Mucosa of rectum (tissue), 2 donors: ENCODE results near the gene CD38.
A peak's percentile ranks its signal among the peaks of the same experiment; 100 is the strongest.

ENCODE experiments used
- H3K27ac ChIP-seq, 2 donors: one replicate each; pipeline ENCODE4 v1.7.0; 2013; ENCODE audit warnings: inconsistent platforms in 2 of 2, low read depth in 2 of 2, low read length in 2 of 2
- H3K27me3 ChIP-seq, 2 donors: one replicate each; pipeline ENCODE4 v1.7.0; 2013; ENCODE audit warnings: low read length in 2 of 2; ENCODE audit not compliant: control insufficient read depth in 2 of 2, insufficient read depth in 2 of 2
- H3K36me3 ChIP-seq, 2 donors: one replicate each; pipeline ENCODE4 v1.7.0; 2013; ENCODE audit warnings: low read length in 2 of 2; ENCODE audit not compliant: control insufficient read depth in 2 of 2, insufficient read depth in 2 of 2
- H3K4me1 ChIP-seq, 2 donors: one replicate each; pipeline ENCODE4 v1.7.0; 2013; ENCODE audit warnings: low read length in 2 of 2, mild to moderate bottlenecking in 1 of 2; ENCODE audit not compliant: control insufficient read depth in 2 of 2, insufficient read depth in 2 of 2
- H3K4me3 ChIP-seq, 2 donors: one replicate each; pipeline ENCODE4 v1.7.0; 2013; ENCODE audit warnings: low read length in 2 of 2
- H3K9ac ChIP-seq, 2 donors: one replicate each; pipeline ENCODE4 v1.7.0; 2013; ENCODE audit warnings: low read length in 2 of 2, low read depth in 1 of 2, mild to moderate bottlenecking in 1 of 2
- H3K9me3 ChIP-seq, 2 donors: one replicate each; pipeline ENCODE4 v1.7.0; 2013; ENCODE audit warnings: low read length in 2 of 2; ENCODE audit not compliant: control insufficient read depth in 2 of 2
- donor health status: healthy.
- donor health status: Normal muscosa, but diverticular disease.

CD38 gene

DNA sequence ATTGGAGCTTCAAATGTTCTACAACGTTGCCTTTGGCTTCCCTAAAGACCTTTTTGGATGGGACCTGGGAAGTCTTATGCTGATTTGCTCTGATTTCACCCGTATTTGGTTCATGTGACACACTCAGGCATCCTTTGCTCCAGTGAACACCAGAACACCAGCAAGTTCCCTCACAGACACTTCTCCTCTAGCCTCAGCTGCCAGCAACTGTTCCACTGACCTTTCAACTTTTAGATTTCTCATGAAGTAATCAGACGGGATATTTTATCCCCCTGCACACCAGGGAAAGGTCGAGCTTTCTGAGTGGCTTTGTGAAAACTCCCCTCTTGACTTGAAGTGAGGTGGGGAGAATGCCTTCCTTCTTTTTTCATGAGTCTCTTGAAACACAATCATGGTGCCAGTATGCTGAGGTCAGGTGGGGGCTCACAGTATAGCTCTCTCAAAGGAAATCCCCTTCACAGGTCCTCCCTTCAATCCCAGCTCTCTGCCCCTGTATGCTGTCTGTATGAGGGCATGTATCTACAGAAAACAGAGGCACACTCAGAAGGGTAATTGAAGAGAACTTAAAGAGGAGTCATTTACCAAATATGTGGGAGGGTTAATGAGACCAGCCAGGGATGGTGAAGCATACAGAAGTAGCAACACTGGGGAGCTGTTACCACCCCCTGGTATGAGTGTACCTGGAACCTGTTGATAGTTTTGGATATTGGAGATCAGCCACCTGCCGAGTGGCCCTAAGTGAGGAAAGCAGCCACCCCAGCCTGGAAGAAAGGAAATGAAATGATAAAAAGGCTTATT lies 97.7 kb downstream of the CD38 start:
- Histone ChIP-seq H3K9ac (no peak overlapping the region), H3K4me3 (no peak overlapping the region), H3K36me3 (no peaks in the 10 kb centered on the region), H3K9me3 (no peaks in the 10 kb centered on the region), H3K27ac (no peak overlapping the region), H3K4me1 (no peaks in the 10 kb centered on the region), H3K27me3 (no peaks in the 10 kb centered on the region)

DNA sequence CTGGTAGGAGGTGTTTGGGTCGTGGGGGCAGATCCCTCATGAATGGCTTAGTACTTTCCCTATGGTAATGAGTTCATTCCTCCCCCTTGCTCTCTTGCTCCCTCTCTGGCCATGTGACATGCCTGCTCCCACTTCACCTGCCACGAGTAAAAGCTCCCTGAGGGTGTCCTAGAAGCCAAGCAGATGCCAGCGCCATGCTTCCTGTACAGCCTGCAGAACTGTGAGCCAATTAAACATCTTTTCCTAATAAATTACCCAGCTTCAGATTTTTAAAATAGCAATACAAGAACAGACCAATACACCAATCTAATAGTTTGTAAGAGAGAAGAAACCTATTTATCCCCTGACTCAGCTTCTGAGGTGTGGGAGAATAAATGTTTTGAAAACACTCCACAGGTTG lies 99.9 kb downstream of the CD38 start:
- Histone ChIP-seq H3K9me3 (no peaks in the 10 kb centered on the region), H3K4me3 (no peak overlapping the region), H3K9ac (no peak overlapping the region), H3K27ac (no peak overlapping the region), H3K36me3 (no peaks in the 10 kb centered on the region), H3K4me1 (peaks cover 3 to 4% of the 10 kb centered on the region in 2 donors), H3K27me3 (no peaks in the 10 kb centered on the region)

DNA sequence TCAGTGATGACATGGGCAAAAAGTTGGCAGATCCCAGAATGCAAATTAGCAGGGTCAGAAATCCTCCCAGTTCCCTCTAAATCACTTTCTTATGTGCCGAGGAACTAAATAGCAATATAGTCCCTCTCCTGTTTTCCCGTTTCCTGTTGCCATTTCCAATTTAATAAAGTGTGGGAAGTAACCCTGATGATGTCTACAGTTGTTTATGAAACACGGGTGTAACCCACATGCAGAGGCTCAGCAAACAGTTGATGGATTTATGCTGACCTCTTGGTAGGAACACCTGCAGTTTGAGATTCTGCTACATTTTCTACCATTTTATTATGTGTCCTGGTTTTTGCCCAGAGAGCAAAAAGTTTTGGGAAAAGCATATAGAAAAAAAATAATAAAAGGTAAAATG lies 103.7 kb downstream of the CD38 start:
- Histone ChIP-seq H3K36me3 (no peaks in the 10 kb centered on the region), H3K27me3 (no peaks in the 10 kb centered on the region), H3K4me3 (no peak overlapping the region), H3K4me1 (peaks cover 10 to 12% of the 10 kb centered on the region in 2 donors), H3K9ac (no peak overlapping the region), H3K27ac (no peak overlapping the region), H3K9me3 (no peaks in the 10 kb centered on the region)

DNA sequence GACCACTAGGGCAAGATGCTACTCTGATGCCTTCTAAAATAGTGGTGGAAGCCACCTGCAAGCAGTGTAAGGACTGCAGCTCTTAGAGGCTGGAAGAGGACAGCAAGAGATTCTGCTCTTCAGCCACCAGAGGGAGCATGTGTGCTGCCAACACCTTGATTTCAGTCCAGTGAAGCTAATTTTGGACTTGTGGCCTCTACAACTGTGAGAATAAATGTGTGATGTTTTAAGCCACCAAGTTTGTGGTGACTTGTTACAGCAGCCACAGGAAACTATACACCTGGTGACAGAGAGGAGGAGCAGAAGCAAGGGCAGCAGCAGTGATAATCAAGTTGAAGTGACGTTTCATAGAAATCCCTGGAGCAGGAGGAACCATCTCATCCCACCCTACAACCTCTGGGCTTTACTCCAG lies 104.6 kb downstream of the CD38 start:
- Histone ChIP-seq H3K36me3 (no peaks in the 10 kb centered on the region), H3K27me3 (no peaks in the 10 kb centered on the region), H3K27ac (no peak overlapping the region), H3K4me1 (peaks cover 10 to 12% of the 10 kb centered on the region in 2 donors), H3K9ac (no peak overlapping the region), H3K4me3 (no peak overlapping the region), H3K9me3 (no peaks in the 10 kb centered on the region)

DNA sequence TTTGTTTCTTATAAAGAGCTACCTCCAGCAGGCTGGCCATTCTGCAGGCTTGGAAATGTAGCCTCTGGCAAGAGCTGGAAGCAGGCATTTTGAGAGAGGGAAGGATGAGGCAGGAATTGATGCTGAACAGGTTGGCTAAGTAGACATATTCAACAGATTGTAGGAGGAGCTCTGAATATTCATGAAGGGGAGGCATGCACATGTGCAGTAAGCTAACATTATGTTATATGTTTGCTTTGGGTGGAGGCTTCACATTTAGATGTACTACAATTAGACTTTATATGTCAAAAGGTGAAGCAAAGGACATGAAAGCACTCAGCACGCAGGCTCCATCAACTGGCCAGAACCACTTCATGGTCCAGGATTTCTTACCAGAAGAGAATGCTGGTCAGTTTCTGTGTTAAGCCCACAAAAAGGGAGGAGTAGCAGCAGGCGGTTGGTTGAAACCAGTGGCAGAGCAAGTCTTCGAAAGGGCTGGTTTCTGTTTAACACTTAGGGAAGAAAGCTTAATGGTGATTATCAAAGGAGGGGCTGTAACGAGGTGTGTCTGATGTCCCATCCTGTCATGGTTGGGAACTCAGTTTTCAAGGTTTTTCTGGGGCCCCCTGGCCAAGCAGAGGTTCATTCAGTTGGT lies 105.6 kb downstream of the CD38 start:
- no peak overlapping the region for H3K9ac ChIP-seq
- H3K27me3 ChIP-seq, result no peaks in the 10 kb centered on the region
- H3K36me3 ChIP-seq, result no peaks in the 10 kb centered on the region
- H3K27ac ChIP-seq, result peak overlapping the region in 1 of 2 donors; percentile 34
- no peaks in the 10 kb centered on the region for H3K9me3 ChIP-seq
- H3K4me1 ChIP-seq, result peaks cover 10 to 12% of the 10 kb centered on the region in 2 donors
- H3K4me3 ChIP-seq, result no peak overlapping the region

DNA sequence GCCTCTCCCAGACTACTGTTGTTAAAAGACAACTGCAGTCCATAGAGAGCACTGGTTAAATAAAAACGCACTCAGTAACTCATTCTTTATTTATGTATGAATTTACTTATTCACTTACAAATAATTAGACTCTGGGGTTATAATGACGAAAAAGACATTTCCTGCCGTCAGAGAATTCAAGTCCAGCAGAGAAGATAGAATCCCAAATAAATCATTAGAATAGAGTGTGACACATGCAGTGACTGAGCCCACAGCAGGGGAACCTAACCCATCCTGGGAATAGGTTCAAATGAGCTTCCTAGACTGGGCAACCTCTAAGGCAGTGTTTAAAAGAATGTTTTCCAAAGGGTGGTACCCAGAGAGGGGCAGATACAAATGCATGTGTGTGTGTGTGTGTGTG lies 106.5 kb downstream of the CD38 start:
- Histone ChIP-seq H3K27ac (no peak overlapping the region), H3K9me3 (no peaks in the 10 kb centered on the region), H3K4me1 (peaks cover 10 to 12% of the 10 kb centered on the region in 2 donors), H3K9ac (no peak overlapping the region), H3K27me3 (no peaks in the 10 kb centered on the region), H3K4me3 (no peak overlapping the region), H3K36me3 (no peaks in the 10 kb centered on the region)

DNA sequence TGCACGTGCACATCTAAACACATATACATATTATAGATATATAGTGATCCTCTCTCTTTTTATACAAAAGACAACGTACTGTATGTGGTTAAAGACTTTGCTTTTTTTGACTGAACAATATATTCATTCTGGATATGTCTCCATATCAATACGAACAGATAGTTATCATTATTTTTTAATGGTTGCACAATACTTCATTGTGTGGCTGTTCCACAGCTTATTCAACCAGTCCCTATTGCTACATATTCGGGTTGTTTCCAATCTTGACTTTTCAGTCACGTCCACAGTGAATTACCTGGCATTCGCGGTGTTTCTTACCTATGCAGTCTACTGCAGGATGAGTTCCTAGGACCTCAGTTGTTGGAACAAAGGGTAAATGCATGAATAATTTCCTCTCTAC lies 107.3 kb downstream of the CD38 start:
- peaks cover 10 to 12% of the 10 kb centered on the region in 2 donors for H3K4me1 ChIP-seq
- H3K36me3 ChIP-seq, result no peaks in the 10 kb centered on the region
- H3K9me3 ChIP-seq, result no peaks in the 10 kb centered on the region
- no peak overlapping the region for H3K4me3 ChIP-seq
- no peak overlapping the region for H3K27ac ChIP-seq
- no peaks in the 10 kb centered on the region for H3K27me3 ChIP-seq
- H3K9ac ChIP-seq, result no peak overlapping the region

DNA sequence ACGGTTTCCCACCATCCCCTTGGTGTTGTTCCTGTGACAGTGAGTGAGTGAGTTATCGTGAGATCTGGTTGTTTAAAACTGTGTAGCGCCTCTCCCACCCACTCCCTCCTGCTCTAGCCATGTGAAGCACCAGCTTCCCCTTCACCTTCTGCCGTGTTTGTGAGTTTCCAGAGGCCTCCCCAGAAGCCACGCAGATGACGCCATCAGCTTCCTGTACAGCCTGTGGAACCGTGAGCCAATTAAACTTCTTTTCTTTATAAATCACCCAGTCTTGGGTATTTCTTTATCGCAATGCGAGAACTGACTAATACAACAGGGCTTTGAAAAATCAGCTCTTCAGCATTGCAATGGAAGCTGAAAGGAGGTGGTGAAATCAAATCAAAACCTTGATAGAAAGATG lies 110.4 kb downstream of the CD38 start:
- Histone ChIP-seq H3K9me3 (no peaks in the 10 kb centered on the region), H3K9ac (no peak overlapping the region), H3K4me1 (peaks cover 3 to 8% of the 10 kb centered on the region in 2 donors), H3K27me3 (no peaks in the 10 kb centered on the region), H3K27ac (no peak overlapping the region), H3K36me3 (no peaks in the 10 kb centered on the region), H3K4me3 (no peak overlapping the region)

DNA sequence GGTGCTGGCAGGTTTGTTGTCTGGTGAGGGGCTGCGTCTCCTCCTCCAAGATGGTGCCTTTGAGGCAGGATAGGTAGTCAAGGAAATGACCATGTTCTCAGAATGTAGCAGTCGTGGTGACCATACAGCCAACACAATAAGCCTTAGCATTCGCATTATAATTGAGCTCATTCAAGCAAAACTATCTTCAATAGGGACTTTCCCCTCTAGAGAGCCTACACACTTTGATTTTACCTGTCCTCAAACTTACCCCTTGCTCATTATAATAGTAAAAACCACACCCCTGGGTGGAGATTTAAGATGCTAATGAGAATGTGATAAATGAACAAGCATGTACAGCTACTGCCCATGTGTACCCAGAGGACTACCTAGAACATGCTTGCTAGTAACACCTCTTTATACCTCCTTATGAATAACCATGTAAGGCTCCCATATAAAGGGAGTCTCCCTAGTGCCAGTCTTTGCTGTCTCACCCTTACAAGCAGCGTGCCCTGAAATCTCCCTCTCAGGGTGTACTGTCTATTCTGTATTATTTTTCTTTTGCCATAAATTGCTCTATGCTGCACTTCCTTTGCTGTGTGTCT lies 112.2 kb downstream of the CD38 start:
- Histone ChIP-seq H3K27ac (no peak overlapping the region), H3K27me3 (no peaks in the 10 kb centered on the region), H3K9me3 (no peaks in the 10 kb centered on the region), H3K9ac (no peak overlapping the region), H3K36me3 (no peaks in the 10 kb centered on the region), H3K4me3 (no peak overlapping the region), H3K4me1 (no peaks in the 10 kb centered on the region)

DNA sequence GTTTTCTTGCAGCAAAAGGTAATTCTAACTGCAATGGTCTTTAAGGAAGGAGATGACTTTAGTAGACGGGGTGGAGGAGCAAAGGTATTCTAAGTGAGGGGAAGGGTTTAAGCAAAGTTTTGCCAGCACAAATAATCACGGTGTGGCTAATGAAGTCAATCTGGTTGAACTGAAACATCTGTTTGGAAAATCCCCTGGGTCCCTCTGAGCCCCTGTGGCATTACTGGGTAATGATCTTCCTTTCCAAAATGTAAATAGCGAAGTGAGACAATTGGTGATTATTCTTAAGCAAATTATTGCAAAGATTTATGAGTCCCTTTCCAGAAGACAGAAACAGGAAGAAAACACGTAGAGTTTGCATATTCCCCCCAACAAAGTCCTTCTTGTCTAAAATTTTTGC lies 113.2 kb downstream of the CD38 start:
- no peaks in the 10 kb centered on the region for H3K4me1 ChIP-seq
- H3K36me3 ChIP-seq, result no peaks in the 10 kb centered on the region
- no peak overlapping the region for H3K9ac ChIP-seq
- no peaks in the 10 kb centered on the region for H3K9me3 ChIP-seq
- H3K27ac ChIP-seq, result no peak overlapping the region
- no peaks in the 10 kb centered on the region for H3K27me3 ChIP-seq
- no peak overlapping the region for H3K4me3 ChIP-seq
